ENCODE results near the gene ANK3.

DNA sequence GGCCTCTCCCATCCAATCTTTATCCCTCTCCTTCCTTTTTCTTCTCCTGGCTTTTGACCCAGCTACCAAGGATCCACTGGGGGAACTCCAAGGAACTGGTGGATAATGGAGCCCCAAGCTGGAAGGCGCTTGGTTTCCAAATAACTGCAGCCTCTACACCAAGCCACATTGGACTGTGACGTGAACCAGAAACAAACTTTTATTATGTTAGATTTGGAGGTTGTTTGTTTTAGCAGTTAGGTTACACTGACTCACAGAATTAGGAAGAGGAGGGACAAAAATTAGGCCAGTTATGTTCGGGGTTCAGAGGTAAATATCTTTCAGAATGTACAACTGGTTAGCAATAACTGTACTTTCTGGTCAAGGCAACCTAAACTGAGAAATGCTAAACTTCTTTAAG lies 21.3 kb upstream of the ANK3 start:
- TF ChIP-seq, protein P1, sequence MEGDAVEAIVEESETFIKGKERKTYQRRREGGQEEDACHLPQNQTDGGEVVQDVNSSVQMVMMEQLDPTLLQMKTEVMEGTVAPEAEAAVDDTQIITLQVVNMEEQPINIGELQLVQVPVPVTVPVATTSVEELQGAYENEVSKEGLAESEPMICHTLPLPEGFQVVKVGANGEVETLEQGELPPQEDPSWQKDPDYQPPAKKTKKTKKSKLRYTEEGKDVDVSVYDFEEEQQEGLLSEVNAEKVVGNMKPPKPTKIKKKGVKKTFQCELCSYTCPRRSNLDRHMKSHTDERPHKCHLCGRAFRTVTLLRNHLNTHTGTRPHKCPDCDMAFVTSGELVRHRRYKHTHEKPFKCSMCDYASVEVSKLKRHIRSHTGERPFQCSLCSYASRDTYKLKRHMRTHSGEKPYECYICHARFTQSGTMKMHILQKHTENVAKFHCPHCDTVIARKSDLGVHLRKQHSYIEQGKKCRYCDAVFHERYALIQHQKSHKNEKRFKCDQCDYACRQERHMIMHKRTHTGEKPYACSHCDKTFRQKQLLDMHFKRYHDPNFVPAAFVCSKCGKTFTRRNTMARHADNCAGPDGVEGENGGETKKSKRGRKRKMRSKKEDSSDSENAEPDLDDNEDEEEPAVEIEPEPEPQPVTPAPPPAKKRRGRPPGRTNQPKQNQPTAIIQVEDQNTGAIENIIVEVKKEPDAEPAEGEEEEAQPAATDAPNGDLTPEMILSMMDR (IDR thresholded peaks at IDR 0.05) = no peak
- TF ChIP-seq POLR2A (IDR thresholded peaks at IDR 0.05) = no peak
- no peak for TF ChIP-seq POLR2AphosphoS5 (IDR thresholded peaks at IDR 0.05)
- TF ChIP-seq EP300 (IDR thresholded peaks at IDR 0.05) = no peak
